K562 (cell line): ENCODE data around the gene DVL3. TPM values are rescaled to one million over a fixed set of nuclear protein-coding genes. Genes with fewer than 3 reads are reported as not detected.

Experiments
- HMG20B ChIP-seq: fragments of 250-450 bp; sonication (Bioruptor Pico); IDR thresholded peaks from 2 replicates; pipeline ENCODE4 v1.5.0; 2021; ENCODE audit warnings: mild to moderate bottlenecking
- ILF3 ChIP-seq: fragments of 450-650 bp; IDR thresholded peaks from 2 replicates; pipeline ENCODE4 v1.6.1; 2018; ENCODE audit warnings: antibody characterized with exemption, mild to moderate bottlenecking, moderate library complexity, borderline replicate concordance
- JUN ChIP-seq, 2 experiments: sonication (generic) in 1 of 2; formaldehyde crosslinking in 1 of 2; IDR thresholded peaks; 2 replicates each; pipeline versions ENCODE4 v1.6.1 to v1.8.0; 2012 to 2022; ENCODE audit warnings: borderline replicate concordance in 2 of 2, mild to moderate bottlenecking in 2 of 2, improper control_type of control experiment in 1 of 2, low read depth in 1 of 2, low read length in 1 of 2, missing genetic modification reagents in 1 of 2
- RHOXF2B ChIP-seq: fragments of 250-450 bp; sonication (Bioruptor Pico); conservative IDR thresholded peaks from 2 replicates; pipeline ENCODE4 v1.5.1; 2021
- ZNF121 ChIP-seq: sonication (generic); formaldehyde crosslinking; conservative IDR thresholded peaks from 2 replicates; pipeline ENCODE4 v1.8.0; 2022; ENCODE audit warnings: missing genetic modification reagents
- ZNF175 ChIP-seq: fragments of 200-800 bp; sonication (Bioruptor generic); IDR thresholded peaks from 2 replicates; pipeline ENCODE4 v1.6.1; 2016; ENCODE audit warnings: low read depth, mild to moderate bottlenecking, missing genetic modification characterization, missing compliant biosample characterization
- ZNF184 ChIP-seq: sonication (generic); formaldehyde crosslinking; IDR thresholded peaks from 2 replicates; pipeline ENCODE4 v1.5.0; 2020; ENCODE audit warnings: missing genetic modification reagents
- ZNF318 ChIP-seq, 2 experiments: fragments of 450-650 bp; IDR thresholded peaks; 2 replicates each; pipeline ENCODE4 v1.6.1; 2016; ENCODE audit warnings: mild to moderate bottlenecking in 2 of 2, borderline replicate concordance in 1 of 2, low read depth in 1 of 2, moderate library complexity in 1 of 2
- ZNF436 ChIP-seq: fragments of 250-450, 450-650 bp; sonication (Bioruptor Pico); formaldehyde crosslinking; IDR thresholded peaks from 2 replicates; pipeline ENCODE4 v1.7.0; 2020; ENCODE audit warnings: mild to moderate bottlenecking
- polyA plus RNA-seq, 8 experiments: library from polyadenylated mRNA; depleted of rRNA in 4 of 8; stranded (reverse) in 5 of 8; unstranded in 3 of 8; fragments of >200 nt; fragmentation: Nextera tagmentation in 2 of 8; fragmentation: Illumina TruSeq in 1 of 8; extraction: Ambion mirVana in 2 of 8; extraction: Trizol in 1 of 8; gene quantifications; 2 replicates each; pipeline versions ENCODE4 v1.2.1 to v1.2.3, GENCODE V29; 2011 to 2014; ENCODE audit warnings: inconsistent platforms in 1 of 8, missing spikeins in 1 of 8
- total RNA-seq, 7 experiments: library from RNA; depleted of rRNA in 6 of 7; stranded (reverse); fragments of >200 nt in 6 of 7; fragmentation: Illumina TruSeq in 2 of 7; extraction: Trizol in 2 of 7; gene quantifications; 2 replicates each; pipeline versions ENCODE4 v1.2.1 to v1.2.3, GENCODE V29; 2011 to 2021; ENCODE audit warnings: low replicate concordance in 1 of 7

DVL3 gene
- total and polyA plus RNA-seq, 9 of the 15 experiments (the other 6 are each of a cell fraction or from before 2014, with no cell fraction given): 3.1 to 57.9 (median 20.1) TPM

GRCh38 chr3:184167786-184168185, 12.6 kb downstream of the DVL3 start (continued):
- TF ChIP-seq ZNF175 (CRISPR knock-in tag) (no peak), ILF3 (no peak), ZNF436 (CRISPR knock-in tag) (no peak), ZNF121 (CRISPR knock-in tag) (no peak), HMG20B (CRISPR knock-in tag) (no peak), ZNF184 (CRISPR knock-in tag) (no peak), ZNF318 (IDR thresholded peaks at IDR 0.05; ENCODE audit: borderline replicate concordance in 1 of 2, low read depth in 1 of 2) (no peak), JUN (IDR thresholded peaks at IDR 0.05; ENCODE audit: borderline replicate concordance, low read depth, low read length) (no peak), JUN (CRISPR knock-in tag; IDR thresholded peaks at IDR 0.05; ENCODE audit: borderline replicate concordance) (no peak), RHOXF2B (CRISPR knock-in tag) (no peak)
- TF ChIP-seq, all 486 proteins: peak for 0
